Left lung (tissue), 10 donors: Measurements from ENCODE around the gene WDPCP. TPM values are rescaled to one million over a fixed set of nuclear protein-coding genes. Genes with fewer than 3 reads are reported as not detected.

ENCODE experiments used
- ATAC-seq: fragments of 200-7000 bp; cut with Tn5 transposase; one replicate; pipeline ENCODE4 v1.9.1; 2020; ENCODE audit warnings: moderate library complexity
- DNase-seq, 4 donors: peaks; one replicate each; pipeline ENCODE4 v3.0.0-alpha.2; 2013 to 2020
- H3K27ac ChIP-seq, 2 donors: fragments of 200-600 bp; sonication (generic) in 1 of 2; one replicate each; pipeline versions ENCODE4 v1.5.0 to v1.8.0; 2020 to 2021
- H3K27me3 ChIP-seq, 2 donors: fragments of 200-600 bp; sonication (generic) in 1 of 2; one replicate each; pipeline versions ENCODE4 v1.5.0 to v1.8.0; 2020 to 2021
- H3K36me3 ChIP-seq, 2 donors: fragments of 200-600 bp; sonication (generic) in 1 of 2; one replicate each; pipeline versions ENCODE4 v1.5.0 to v1.8.0; 2020 to 2021
- H3K4me1 ChIP-seq, 2 donors: fragments of 200-600 bp; one replicate each; pipeline ENCODE4 v1.8.0; 2021
- H3K4me3 ChIP-seq, 2 donors: fragments of 200-600 bp; sonication (generic) in 1 of 2; one replicate each; pipeline versions ENCODE4 v1.5.0 to v1.8.0; 2020 to 2021; ENCODE audit warnings: mild to moderate bottlenecking in 1 of 2
- H3K9me3 ChIP-seq, 2 donors: fragments of 200-600 bp; sonication (generic) in 1 of 2; one replicate each; pipeline versions ENCODE4 v1.5.0 to v1.8.0; 2020 to 2021
- CTCF ChIP-seq, 2 donors: fragments of 200-600 bp; sonication (generic) in 1 of 2; IDR thresholded peaks; one replicate each; pipeline versions ENCODE4 v1.5.0 to v1.8.0; 2021; ENCODE audit warnings: antibody characterized with exemption in 2 of 2
- intact Hi-C, 2 donors: fragments of 100-400 bp; cut with DNase I; formaldehyde crosslinking; loops; one replicate each; pipeline versions ENCODE4 v1.11.2 to v1.14.2; 2022
- polyA plus RNA-seq, 6 donors: library from polyadenylated mRNA; unstranded; fragments of 120-200 nt; gene quantifications; one replicate each; pipeline ENCODE4 v1.2.1, GENCODE V29; 2013; ENCODE audit not compliant: insufficient read length in 6 of 6
- total RNA-seq, 2 donors: library from RNA; stranded (reverse); fragmentation: NEBNext Ultra II Directional; extraction: Animal tissue kit (Norgen Biotek cat#: 25700); gene quantifications; one replicate each; pipeline ENCODE4 v1.2.1, GENCODE V29; 2021
- donor health status: DM: no; HTN: yes; CAD: no.
- donor health status: DM: no; HTN: no; CAD: no.

WDPCP gene
- total and polyA plus RNA-seq, 8 donors, result 9.0 to 17.5 (median 14.4) TPM

GRCh38 chr2:63192889-63193774 is 395.1 kb downstream of the WDPCP start:
- TF ChIP-seq CTCF (IDR thresholded peaks at IDR 0.05), result no peak
- intact Hi-C loops, result no loop called here
- H3K36me3 ChIP-seq, result no peaks in the 10 kb centered on the region
- DNase-seq (peak in 2 of 4 donors; percentile 13), ATAC-seq (no peak)
- no peak overlapping the region for H3K27ac ChIP-seq
- no peaks in the 10 kb centered on the region for H3K4me1 ChIP-seq
- H3K9me3 ChIP-seq, result peaks cover 0 to 11% of the 10 kb centered on the region in 2 donors
- no peak overlapping the region for H3K4me3 ChIP-seq
- no peaks in the 10 kb centered on the region for H3K27me3 ChIP-seq

- no peak for ATAC-seq
- TF ChIP-seq CTCF (IDR thresholded peaks at IDR 0.05), result no peak
- Histone ChIP-seq H3K27me3 (no peaks in the 10 kb centered on the region), H3K4me1 (no peaks in the 10 kb centered on the region), H3K36me3 (no peaks in the 10 kb centered on the region), H3K4me3 (no peak overlapping the region), H3K27ac (no peak overlapping the region), H3K9me3 (peaks cover 0 to 19% of the 10 kb centered on the region in 2 donors)
- DNase-seq, result peak in 1 of 4 donors; percentile 3
- intact Hi-C loops, result no loop called here
These were observed 395.9 kb downstream of the WDPCP start for GRCh38 chr2:63192169-63192888.

- TF ChIP-seq CTCF (IDR thresholded peaks at IDR 0.05), result peak in 1 of 2 donors; percentile 26
- Histone ChIP-seq H3K4me3 (no peak overlapping the region), H3K9me3 (peaks cover 0 to 25% of the 10 kb centered on the region in 2 donors), H3K27ac (no peak overlapping the region), H3K27me3 (no peaks in the 10 kb centered on the region), H3K4me1 (no peaks in the 10 kb centered on the region), H3K36me3 (no peaks in the 10 kb centered on the region)
- ATAC-seq (peak; percentile 73), DNase-seq (no peak)
- intact Hi-C loops, result no loop called here
These were observed 399.3 kb downstream of the WDPCP start for GRCh38 chr2:63189026-63189425.

GRCh38 chr2:63186331-63186730 is 401.9 kb downstream of the WDPCP start:
- ATAC-seq (no peak), DNase-seq (no peak)
- Histone ChIP-seq H3K36me3 (no peaks in the 10 kb centered on the region), H3K27ac (no peak overlapping the region), H3K9me3 (peaks cover 0 to 34% of the 10 kb centered on the region in 2 donors), H3K27me3 (no peaks in the 10 kb centered on the region), H3K4me1 (no peaks in the 10 kb centered on the region), H3K4me3 (no peak overlapping the region)
- intact Hi-C loops, result no loop called here
- TF ChIP-seq CTCF (IDR thresholded peaks at IDR 0.05), result no peak
